SK-N-SH treated with all-trans-retinoic acid at 6 μM for 48 hours (cell line): ENCODE results near the gene VAV3.

Experiments used
- ATAC-seq: fragments of 200-7000 bp; cut with Tn5 transposase; 3 replicates; pipeline ENCODE4 v1.9.1; 2020; ENCODE audit warnings: mild to moderate bottlenecking, moderate library complexity
- BACH2 ChIP-seq: fragments of 250-450 bp; sonication (Bioruptor Pico); IDR thresholded peaks from 2 replicates; pipeline ENCODE4 v1.9.0; 2021; ENCODE audit warnings: mild to moderate bottlenecking, borderline replicate concordance
- CSDC2 ChIP-seq: fragments of 250-450 bp; sonication (Bioruptor Pico); IDR thresholded peaks from 2 replicates; pipeline ENCODE4 v1.5.0; 2020; ENCODE audit warnings: mild to moderate bottlenecking, moderate library complexity
- CSRNP3 ChIP-seq: fragments of 250-450 bp; sonication (Bioruptor Pico); IDR thresholded peaks from 2 replicates; pipeline ENCODE4 v1.5.1; 2021; ENCODE audit warnings: mild to moderate bottlenecking, moderate library complexity
- ESRRG ChIP-seq: fragments of 250-450 bp; sonication (Bioruptor Pico); IDR thresholded peaks from 2 replicates; pipeline ENCODE4 v1.6.1; 2021; ENCODE audit warnings: mild to moderate bottlenecking
- GLIS3 ChIP-seq: fragments of 250-450 bp; sonication (Bioruptor Pico); IDR thresholded peaks from 2 replicates; pipeline ENCODE4 v1.5.0; 2020; ENCODE audit warnings: mild to moderate bottlenecking, moderate library complexity
- ISL1 ChIP-seq: fragments of 250-450 bp; sonication (Bioruptor Pico); IDR thresholded peaks from 2 replicates; pipeline ENCODE4 v2.1.2; 2022; ENCODE audit warnings: mild to moderate bottlenecking, moderate library complexity
- PATZ1 ChIP-seq: fragments of 250-450 bp; sonication (Bioruptor Pico); IDR thresholded peaks from 2 replicates; pipeline ENCODE4 v1.8.0; 2020; ENCODE audit warnings: mild to moderate bottlenecking, moderate library complexity, borderline replicate concordance
- POU6F1 ChIP-seq: fragments of 250-450 bp; sonication (Bioruptor Pico); IDR thresholded peaks from 2 replicates; pipeline ENCODE4 v1.8.0; 2021; ENCODE audit warnings: low read depth, mild to moderate bottlenecking, moderate library complexity, borderline replicate concordance
- PPARA ChIP-seq: fragments of 250-450 bp; sonication (Bioruptor Pico); IDR thresholded peaks from 2 replicates; pipeline ENCODE4 v1.5.0; 2020; ENCODE audit warnings: mild to moderate bottlenecking, borderline replicate concordance
- SNAI2 ChIP-seq: fragments of 250-450 bp; sonication (Bioruptor Pico); IDR thresholded peaks from 2 replicates; pipeline ENCODE4 v1.5.0; 2020; ENCODE audit warnings: mild to moderate bottlenecking, moderate library complexity
- TCF4 ChIP-seq: fragments of 250-450 bp; sonication (Bioruptor Pico); IDR thresholded peaks from 2 replicates; pipeline ENCODE4 v1.8.0; 2021; ENCODE audit warnings: mild to moderate bottlenecking, moderate library complexity, borderline replicate concordance
- TOX ChIP-seq: fragments of 250-450 bp; sonication (Bioruptor Pico); IDR thresholded peaks from 2 replicates; pipeline ENCODE4 v1.8.0; 2021; ENCODE audit warnings: mild to moderate bottlenecking, moderate library complexity, borderline replicate concordance
- TSHZ2 ChIP-seq: fragments of 250-450 bp; sonication (Bioruptor Pico); IDR thresholded peaks from 2 replicates; pipeline ENCODE4 v1.5.0; 2020; ENCODE audit warnings: mild to moderate bottlenecking, moderate library complexity
- ZC3H10 ChIP-seq: fragments of 250-450 bp; sonication (Bioruptor Pico); IDR thresholded peaks from 2 replicates; pipeline ENCODE4 v1.5.1; 2021; ENCODE audit warnings: mild to moderate bottlenecking, moderate library complexity
- ZFP3 ChIP-seq: fragments of 250-450 bp; sonication (Bioruptor Pico); IDR thresholded peaks from 2 replicates; pipeline ENCODE4 v1.5.0; 2020; ENCODE audit warnings: mild to moderate bottlenecking, moderate library complexity
- ZFP30 ChIP-seq: fragments of 450-650 bp; formaldehyde crosslinking; IDR thresholded peaks from 2 replicates; pipeline ENCODE4 v1.5.0; 2022; ENCODE audit warnings: mild to moderate bottlenecking, moderate library complexity
- ZNF565 ChIP-seq: fragments of 450-650 bp; formaldehyde crosslinking; conservative IDR thresholded peaks from 2 replicates; pipeline ENCODE4 v1.5.0; 2020; ENCODE audit warnings: low read depth, mild to moderate bottlenecking, moderate library complexity
- ZNF8 ChIP-seq: fragments of 450-650 bp; formaldehyde crosslinking; IDR thresholded peaks from 2 replicates; pipeline ENCODE4 v1.5.0; 2020; ENCODE audit warnings: mild to moderate bottlenecking, moderate library complexity

The VAV3 gene

GRCh38 chr1:107762751-107763390 is 202.1 kb downstream of the VAV3 start:
- ATAC-seq = no peak
- TF ChIP-seq ZFP3 (CRISPR knock-in tag) = no peak
- no peak for TF ChIP-seq ZC3H10 (CRISPR knock-in tag)
- TF ChIP-seq SNAI2 (CRISPR knock-in tag) = no peak
- no peak for TF ChIP-seq ISL1 (CRISPR knock-in tag)
- TF ChIP-seq PPARA (CRISPR knock-in tag) = no peak
- no peak for TF ChIP-seq TCF4 (CRISPR knock-in tag)
- no peak for TF ChIP-seq BACH2 (CRISPR knock-in tag)
- no peak for TF ChIP-seq TSHZ2 (CRISPR knock-in tag)
- TF ChIP-seq TOX = no peak
- TF ChIP-seq CSRNP3 (CRISPR knock-in tag) = no peak
- no peak for TF ChIP-seq ZNF8 (CRISPR knock-in tag)
- TF ChIP-seq GLIS3 (CRISPR knock-in tag) = no peak

- TF ChIP-seq SNAI2 (CRISPR knock-in tag) = no peak
- TF ChIP-seq ESRRG (CRISPR knock-in tag) = no peak
- no peak for TF ChIP-seq POU6F1
- TF ChIP-seq ZNF565 (CRISPR knock-in tag) = no peak
- TF ChIP-seq CSRNP3 (CRISPR knock-in tag) = no peak
- no peak for TF ChIP-seq ZC3H10 (CRISPR knock-in tag)
- no peak for TF ChIP-seq PATZ1 (CRISPR knock-in tag)
- no peak for TF ChIP-seq BACH2 (CRISPR knock-in tag)
- TF ChIP-seq TSHZ2 (CRISPR knock-in tag) = no peak
- TF ChIP-seq ISL1 (CRISPR knock-in tag) = no peak
- TF ChIP-seq ZFP3 (CRISPR knock-in tag) = no peak
- no peak for TF ChIP-seq ZFP30 (CRISPR knock-in tag)
- TF ChIP-seq CSDC2 (CRISPR knock-in tag) = no peak
- ATAC-seq = no peak
Measured at GRCh38 chr1:107760065-107760464, 204.9 kb downstream of the VAV3 start.
